A549 (cell line): Measurements from ENCODE around the gene NRG3. TPM values are rescaled to one million over a fixed set of nuclear protein-coding genes. Genes with fewer than 3 reads are reported as not detected.

Experiments
- ATAC-seq, 2 experiments: fragments of 200-7000 bp in 1 of 2; fragments of >200 bp in 1 of 2; cut with Nextera tagmentation in 1 of 2; cut with Tn5 transposase in 1 of 2; 3 replicates each; pipeline versions ENCODE4 v1.8.0 to v1.9.1; 2018 to 2020; ENCODE audit warnings: mild to moderate bottlenecking in 1 of 2, moderate library complexity in 1 of 2
- CTCF ChIA-PET: fragments of 300-600 bp; sonication (Branson Sonifier 250); formaldehyde crosslinking; extraction: SDS; loops from one replicate; lab custom pipeline; 2021; ENCODE audit warnings: antibody characterized with exemption, inconsistent platforms; lab: Yijun Ruan, JAX
- POLR2A ChIA-PET: fragments of 350-600 bp; formaldehyde crosslinking; extraction: SDS; loops from one replicate; lab custom pipeline; 2021; ENCODE audit warnings: antibody characterized with exemption, inconsistent platforms; lab: Yijun Ruan, JAX
- DNase-seq, 2 experiments: peaks; one replicate each; pipeline versions ENCODE4 v3.0.0 to v3.0.0-alpha.2; 2011 to 2016; ENCODE audit warnings: low read depth in 1 of 2, low spot score in 1 of 2
- FAIRE-seq: peaks from 2 replicates; lab custom pipeline; 2011; peaks lifted over from hg19 to GRCh38; lab: Jason Lieb, UNC
- H3K27ac ChIP-seq, 2 experiments: fragments of >200 bp; sonication (Bioruptor Twin); formaldehyde crosslinking; 3 replicates each; pipeline ENCODE4 v1.5.1; 2016 to 2017
- H3K4me1 ChIP-seq: fragments of >200 bp; sonication (Bioruptor Twin); formaldehyde crosslinking; 3 replicates; pipeline ENCODE4 v1.6.1; 2016
- H3K4me2 ChIP-seq: fragments of >200 bp; sonication (Bioruptor Twin); formaldehyde crosslinking; 3 replicates; pipeline ENCODE4 v1.6.1; 2016
- H3K4me3 ChIP-seq: fragments of >200 bp; sonication (Bioruptor Twin); formaldehyde crosslinking; 3 replicates; pipeline ENCODE4 v1.5.1; 2016
- H3K9me3 ChIP-seq: fragments of >200 bp; sonication (Bioruptor Twin); formaldehyde crosslinking; 3 replicates; pipeline ENCODE4 v1.6.1; 2016
- BHLHE40 ChIP-seq: IDR thresholded peaks from 2 replicates; pipeline ENCODE4 v1.6.1; 2012; ENCODE audit warnings: low read depth, low read length, inconsistent platforms
- CHD2 ChIP-seq: fragments of 150-350 bp; IDR thresholded peaks from 2 replicates; pipeline ENCODE4 v1.6.1; 2014; ENCODE audit warnings: low read length; ENCODE audit not compliant: partially characterized antibody
- CHD4 ChIP-seq: fragments of 200-600 bp; sonication (generic); IDR thresholded peaks from 2 replicates; pipeline ENCODE4 v1.6.1; 2016; ENCODE audit warnings: antibody characterized with exemption, mild to moderate bottlenecking, borderline replicate concordance
- CTCF ChIP-seq: fragments of >200 bp; sonication (Bioruptor Twin); formaldehyde crosslinking; IDR thresholded peaks from 3 replicates; pipeline ENCODE4 v1.5.1; 2016
- EHF ChIP-seq: fragments of 250-450 bp; sonication (Bioruptor Pico); IDR thresholded peaks from 2 replicates; pipeline ENCODE4 v1.5.0; 2020; ENCODE audit warnings: mild to moderate bottlenecking
- ESRRA ChIP-seq: fragments of 150-350 bp; IDR thresholded peaks from 2 replicates; pipeline ENCODE4 v1.6.1; 2014; ENCODE audit warnings: mild to moderate bottlenecking, low read length, borderline replicate concordance
- FOSL2 ChIP-seq, 2 experiments: fragments of 450-650 bp in 1 of 2; fragments of >200 bp in 1 of 2; sonication (Bioruptor Twin) in 1 of 2; formaldehyde crosslinking; IDR thresholded peaks; 2 replicates each; pipeline versions ENCODE4 v1.5.0 to v1.6.1; 2016 to 2020; ENCODE audit warnings: mild to moderate bottlenecking in 1 of 2, moderate library complexity in 1 of 2
- FOXS1 ChIP-seq: fragments of 250-450 bp; sonication (Bioruptor Pico); IDR thresholded peaks from 2 replicates; pipeline ENCODE4 v1.5.0; 2020; ENCODE audit warnings: mild to moderate bottlenecking, moderate library complexity
- HDAC2 ChIP-seq: fragments of 200-600 bp; sonication (generic); IDR thresholded peaks from 2 replicates; pipeline ENCODE4 v1.6.1; 2016
- HEYL ChIP-seq: fragments of 250-450 bp; sonication (Bioruptor Pico); IDR thresholded peaks from 2 replicates; pipeline ENCODE4 v1.8.0; 2021; ENCODE audit warnings: mild to moderate bottlenecking, moderate library complexity
- HMGXB4 ChIP-seq: fragments of 250-450 bp; sonication (Bioruptor Pico); IDR thresholded peaks from 2 replicates; pipeline ENCODE4 v1.5.0; 2021; ENCODE audit warnings: mild to moderate bottlenecking, moderate library complexity, borderline replicate concordance
- HOXB13 ChIP-seq: fragments of 250-450 bp; sonication (Bioruptor Pico); IDR thresholded peaks from 2 replicates; pipeline ENCODE4 v1.5.0; 2020; ENCODE audit warnings: low read depth, mild to moderate bottlenecking, moderate library complexity
- JUNB ChIP-seq: fragments of >200 bp; sonication (Bioruptor Twin); formaldehyde crosslinking; IDR thresholded peaks from 2 replicates; pipeline ENCODE4 v1.6.1; 2016
- KDM1A ChIP-seq: fragments of 200-600 bp; sonication (generic); IDR thresholded peaks from 2 replicates; pipeline ENCODE4 v1.6.1; 2016; ENCODE audit warnings: low read depth, mild to moderate bottlenecking
- MAFK ChIP-seq: fragments of 450-650 bp; IDR thresholded peaks from 2 replicates; pipeline ENCODE4 v1.6.1; 2014; ENCODE audit not compliant: partially characterized antibody
- MAX ChIP-seq: IDR thresholded peaks from 2 replicates; pipeline ENCODE4 v1.6.1; 2012
- MYC ChIP-seq: IDR thresholded peaks from 2 replicates; pipeline ENCODE4 v1.6.1; 2012; ENCODE audit warnings: mild to moderate bottlenecking, inconsistent platforms, low read length, improper control_type of control experiment, borderline replicate concordance
- NR3C1 ChIP-seq: fragments of >200 bp; sonication (Bioruptor Twin); formaldehyde crosslinking; IDR thresholded peaks from 3 replicates; pipeline ENCODE4 v1.6.1; 2017
- POLR2A ChIP-seq: IDR thresholded peaks from 2 replicates; pipeline ENCODE4 v1.6.1; 2012; ENCODE audit warnings: mild to moderate bottlenecking, low read length
- POLR2AphosphoS2 ChIP-seq: conservative IDR thresholded peaks from 2 replicates; pipeline ENCODE4 v1.6.1; 2012; ENCODE audit warnings: low read length, improper control_type of control experiment, inconsistent platforms
- RAD21 ChIP-seq, 2 experiments: fragments of >200 bp in 1 of 2; sonication (Bioruptor Twin) in 1 of 2; formaldehyde crosslinking in 1 of 2; IDR thresholded peaks in 1 of 2; conservative IDR thresholded peaks in 1 of 2; 2 replicates in 1 of 2; 3 replicates in 1 of 2; pipeline ENCODE4 v1.6.1; 2012 to 2018; ENCODE audit warnings: inconsistent platforms in 1 of 2
- RCOR1 ChIP-seq: fragments of 150-350 bp; IDR thresholded peaks from 2 replicates; pipeline ENCODE4 v1.6.1; 2014; ENCODE audit warnings: antibody characterized with exemption, low read length, low read depth
- RNF2 ChIP-seq: fragments of 200-600 bp; sonication (generic); IDR thresholded peaks from 2 replicates; pipeline ENCODE4 v1.6.1; 2016; ENCODE audit warnings: low read depth, mild to moderate bottlenecking, antibody characterized with exemption, moderate library complexity, borderline replicate concordance
- SMC3 ChIP-seq: fragments of >200 bp; sonication (Bioruptor Twin); formaldehyde crosslinking; IDR thresholded peaks from 3 replicates; pipeline ENCODE4 v1.6.1; 2018; ENCODE audit warnings: inconsistent platforms
- TP53 ChIP-seq: fragments of 250-450 bp; sonication (Bioruptor Pico); IDR thresholded peaks from 2 replicates; pipeline ENCODE4 v1.5.0; 2021; ENCODE audit warnings: mild to moderate bottlenecking, moderate library complexity
- USF2 ChIP-seq: fragments of 450-650 bp; IDR thresholded peaks from 2 replicates; pipeline ENCODE4 v1.6.1; 2014; ENCODE audit warnings: antibody characterized with exemption
- ZC3H11A ChIP-seq: fragments of 450-650 bp; IDR thresholded peaks from 2 replicates; pipeline ENCODE4 v1.6.1; 2014; ENCODE audit warnings: antibody characterized with exemption, mild to moderate bottlenecking
- ZFP36 ChIP-seq: fragments of 450-650 bp; IDR thresholded peaks from 2 replicates; pipeline ENCODE4 v1.6.1; 2014; ENCODE audit warnings: borderline replicate concordance; ENCODE audit not compliant: partially characterized antibody
- ZNF302 ChIP-seq: fragments of 250-450 bp; sonication (Bioruptor Pico); IDR thresholded peaks from 2 replicates; pipeline ENCODE4 v1.9.0; 2021; ENCODE audit warnings: inconsistent platforms, mild to moderate bottlenecking, moderate library complexity
- WGBS: methylation state at CpG from one replicate; pipeline ENCODE4 v1.1.6; 2017; ENCODE audit errors: missing lambda C conversion rate; 5-methylcytosine and 5-hydroxymethylcytosine counted together
- polyA plus RNA-seq, 4 experiments: library from polyadenylated mRNA; depleted of rRNA in 3 of 4; stranded (reverse); fragments of >200 nt; fragmentation: RNase III in 1 of 4; extraction: RNeasy Plus Mini Kit Qiagen cat#74134 plus additional on column Dnase treatment in 1 of 4; gene quantifications; 2 replicates in 3 of 4; 3 replicates in 1 of 4; pipeline ENCODE4 v1.2.3, GENCODE V29; 2011 to 2017

The NRG3 gene
- polyA plus RNA-seq, 2 of the 4 experiments (the other 2 are of a cell fraction) = not detected

GRCh38 chr10:82847242-82847641 is 972.2 kb downstream of the NRG3 start:
- no peak overlapping the region for H3K4me2 ChIP-seq
- WGBS = 2% methylated on average over 3 of the region's 3 CpGs
- FAIRE-seq (no peak), ATAC-seq (no peak), DNase-seq (no peak)
- no peak overlapping the region for H3K4me3 ChIP-seq
- ChIA-PET POLR2A (no interaction called here), CTCF (no interaction called here)
- no peak for TF ChIP-seq CHD2
- no peak for TF ChIP-seq ZNF302
- no peak for TF ChIP-seq POLR2A
- no peak for TF ChIP-seq ZFP36
- TF ChIP-seq SMC3 = no peak
- no peak for TF ChIP-seq HEYL (CRISPR knock-in tag)
- TF ChIP-seq JUNB = no peak
- TF ChIP-seq RCOR1 = no peak
- no peak for TF ChIP-seq RAD21 (conservative IDR thresholded peaks at IDR 0.05 in 1 of 2, IDR thresholded peaks at IDR 0.05 in 1 of 2)
- TF ChIP-seq MAX = no peak
- TF ChIP-seq HOXB13 (CRISPR knock-in tag) = no peak
- no peak for TF ChIP-seq HDAC2
- no peak for TF ChIP-seq FOSL2 (IDR thresholded peaks at IDR 0.05)
- TF ChIP-seq FOSL2 (CRISPR knock-in tag; IDR thresholded peaks at IDR 0.05) = no peak
- no peak for TF ChIP-seq NR3C1
- no peak for TF ChIP-seq TP53 (CRISPR knock-in tag)
- no peak for TF ChIP-seq MAFK
- no peak for TF ChIP-seq ZC3H11A
- TF ChIP-seq EHF (CRISPR knock-in tag) = no peak
- no peak for TF ChIP-seq KDM1A
- H3K4me1 ChIP-seq = no peaks in the 10 kb centered on the region
- no peaks in the 10 kb centered on the region for H3K9me3 ChIP-seq
- no peak overlapping the region for H3K27ac ChIP-seq

- ChIA-PET POLR2A (no interaction called here), CTCF (interaction anchor here (0.6 kb wide), 1 partner anchor 1043 kb away, joined by 3 read pairs; no protein-coding TSS in a partner anchor)
- no peaks in the 10 kb centered on the region for H3K4me1 ChIP-seq
- no peak overlapping the region for H3K4me2 ChIP-seq
- DNase-seq = no peak
- H3K9me3 ChIP-seq = no peaks in the 10 kb centered on the region
- TF ChIP-seq FOXS1 (CRISPR knock-in tag) (no peak), CTCF (no peak), RNF2 (no peak), BHLHE40 (no peak), USF2 (no peak)
- TF ChIP-seq, all 56 proteins: peak for 0
- Histone ChIP-seq H3K4me3 (no peak overlapping the region), H3K27ac (no peak overlapping the region)
- 3% methylated on average over 4 of the region's 4 CpGs for WGBS
- FAIRE-seq (no peak), ATAC-seq (no peak)
These were observed 975.2 kb downstream of the NRG3 start for GRCh38 chr10:82850191-82850590.

GRCh38 chr10:82856957-82857613 is 982.1 kb downstream of the NRG3 start:
- POLR2A ChIA-PET = no interaction called here
- no peak overlapping the region for H3K4me2 ChIP-seq
- DNase-seq (no peak), ATAC-seq (no peak), FAIRE-seq (no peak)
- no peak overlapping the region for H3K27ac ChIP-seq
- CTCF ChIA-PET = no interaction called here
- H3K9me3 ChIP-seq = no peaks in the 10 kb centered on the region
- H3K4me3 ChIP-seq = no peak overlapping the region
- H3K4me1 ChIP-seq = no peaks in the 10 kb centered on the region
- TF ChIP-seq POLR2AphosphoS2 = no peak
- TF ChIP-seq ESRRA = no peak
- no peak for TF ChIP-seq MAX
- no peak for TF ChIP-seq HMGXB4
- no peak for TF ChIP-seq HOXB13 (CRISPR knock-in tag)
- TF ChIP-seq ZFP36 = no peak
- no peak for TF ChIP-seq CHD4
- TF ChIP-seq MYC = no peak
- 22% methylated on average over 3 of the region's 3 CpGs for WGBS
